WI38 (cell line): ENCODE measurements around the gene FOXD3.

Experiments used
- H3K4me3 ChIP-seq: 2 replicates; pipeline ENCODE4 v1.5.1; 2011; ENCODE audit warnings: low read depth, mild to moderate bottlenecking, control low read depth, low read length
- TF ChIP-seq, protein P1 (sequence below): IDR thresholded peaks from 2 replicates; pipeline ENCODE4 v1.5.1; 2012; ENCODE audit warnings: low read depth, mild to moderate bottlenecking, control low read depth, low read length

Gene FOXD3

DNA sequence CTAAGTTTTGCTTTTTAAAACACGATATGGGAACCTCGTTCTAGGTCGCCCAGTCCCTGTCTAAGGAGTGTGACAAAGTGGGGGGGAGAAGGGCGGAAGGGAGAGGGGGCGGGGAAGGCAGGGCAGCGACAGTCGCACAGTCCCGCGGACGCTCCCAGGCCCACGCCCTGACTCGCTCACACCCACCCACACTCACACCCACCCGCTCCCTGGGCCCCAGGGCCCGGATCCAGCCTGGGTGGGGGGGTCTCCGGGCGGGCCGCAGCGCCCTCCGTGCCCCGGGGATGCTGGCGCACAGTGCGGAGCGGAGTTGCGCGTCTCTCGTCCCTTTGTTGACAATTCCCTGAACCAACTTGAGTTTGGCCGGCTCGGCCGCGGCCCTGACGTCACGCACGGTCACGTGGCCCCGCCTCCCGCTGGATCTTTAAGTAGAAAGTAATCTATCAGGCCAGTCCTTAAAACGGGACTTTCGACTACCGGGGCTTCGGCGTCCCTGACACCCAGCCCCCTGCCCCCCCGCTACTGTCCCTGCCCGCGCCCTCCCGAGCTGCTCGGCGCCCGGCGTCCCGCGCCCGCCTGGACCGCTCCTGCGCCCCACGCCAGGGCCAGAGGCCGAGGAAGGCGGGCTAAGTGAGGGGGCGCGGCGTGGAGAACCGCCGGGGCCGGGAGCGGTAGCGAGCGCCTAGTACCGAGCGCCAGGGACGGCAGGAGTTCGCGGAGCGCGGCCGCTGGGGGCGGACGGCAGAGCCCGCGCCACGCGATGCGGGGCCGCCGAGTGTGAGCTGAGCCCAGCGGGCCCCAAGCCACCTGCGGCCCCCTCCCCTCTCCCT, at the start of gene FOXD3:
FOXD3 (plus strand) TSS at position 454 of the 830 bp plus-strand sequence. CDS start 492 bp downstream, outside the sequence.
- TF ChIP-seq, protein P1, sequence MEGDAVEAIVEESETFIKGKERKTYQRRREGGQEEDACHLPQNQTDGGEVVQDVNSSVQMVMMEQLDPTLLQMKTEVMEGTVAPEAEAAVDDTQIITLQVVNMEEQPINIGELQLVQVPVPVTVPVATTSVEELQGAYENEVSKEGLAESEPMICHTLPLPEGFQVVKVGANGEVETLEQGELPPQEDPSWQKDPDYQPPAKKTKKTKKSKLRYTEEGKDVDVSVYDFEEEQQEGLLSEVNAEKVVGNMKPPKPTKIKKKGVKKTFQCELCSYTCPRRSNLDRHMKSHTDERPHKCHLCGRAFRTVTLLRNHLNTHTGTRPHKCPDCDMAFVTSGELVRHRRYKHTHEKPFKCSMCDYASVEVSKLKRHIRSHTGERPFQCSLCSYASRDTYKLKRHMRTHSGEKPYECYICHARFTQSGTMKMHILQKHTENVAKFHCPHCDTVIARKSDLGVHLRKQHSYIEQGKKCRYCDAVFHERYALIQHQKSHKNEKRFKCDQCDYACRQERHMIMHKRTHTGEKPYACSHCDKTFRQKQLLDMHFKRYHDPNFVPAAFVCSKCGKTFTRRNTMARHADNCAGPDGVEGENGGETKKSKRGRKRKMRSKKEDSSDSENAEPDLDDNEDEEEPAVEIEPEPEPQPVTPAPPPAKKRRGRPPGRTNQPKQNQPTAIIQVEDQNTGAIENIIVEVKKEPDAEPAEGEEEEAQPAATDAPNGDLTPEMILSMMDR = no peak
- peak within 1 kb of the TSS; percentile 61 for H3K4me3 ChIP-seq

GRCh38 chr1:63272811-63273210, 49.6 kb upstream of the FOXD3 start:
- H3K4me3 ChIP-seq = no peak overlapping the region
- TF ChIP-seq, protein P1 = no peak

- TF ChIP-seq, protein P1 = no peak
These were observed 48.0 kb upstream of the FOXD3 start for GRCh38 chr1:63274371-63274770.

DNA sequence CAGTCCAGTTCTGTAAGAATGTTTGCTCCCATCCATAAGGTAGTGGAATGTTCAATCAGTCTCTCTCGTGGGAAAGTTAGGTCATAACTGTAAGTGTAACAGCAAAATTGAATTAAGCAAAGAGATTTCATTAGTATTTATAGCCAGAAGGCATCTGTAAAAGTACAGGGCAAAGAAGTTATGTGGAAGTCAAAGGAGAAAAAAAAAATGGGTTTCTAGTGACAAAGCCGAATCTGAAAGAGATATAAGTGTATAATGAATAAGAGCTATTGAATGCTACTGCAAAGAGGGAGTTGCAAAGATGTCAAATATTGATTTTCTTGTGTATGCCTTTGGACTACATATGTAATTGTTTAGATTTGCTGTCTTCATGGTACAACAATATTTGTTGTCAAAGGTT, 47.4 kb upstream of the FOXD3 start:
- H3K4me3 ChIP-seq = no peak overlapping the region
- TF ChIP-seq, protein P1 = no peak

More at GRCh38 chr1:63274371-63274770, 48.0 kb upstream of the FOXD3 start:
- H3K4me3 ChIP-seq = no peak overlapping the region

- TF ChIP-seq, protein P1 = no peak
- no peak overlapping the region for H3K4me3 ChIP-seq
These were observed 45.7 kb upstream of the FOXD3 start for GRCh38 chr1:63276624-63277023.

DNA sequence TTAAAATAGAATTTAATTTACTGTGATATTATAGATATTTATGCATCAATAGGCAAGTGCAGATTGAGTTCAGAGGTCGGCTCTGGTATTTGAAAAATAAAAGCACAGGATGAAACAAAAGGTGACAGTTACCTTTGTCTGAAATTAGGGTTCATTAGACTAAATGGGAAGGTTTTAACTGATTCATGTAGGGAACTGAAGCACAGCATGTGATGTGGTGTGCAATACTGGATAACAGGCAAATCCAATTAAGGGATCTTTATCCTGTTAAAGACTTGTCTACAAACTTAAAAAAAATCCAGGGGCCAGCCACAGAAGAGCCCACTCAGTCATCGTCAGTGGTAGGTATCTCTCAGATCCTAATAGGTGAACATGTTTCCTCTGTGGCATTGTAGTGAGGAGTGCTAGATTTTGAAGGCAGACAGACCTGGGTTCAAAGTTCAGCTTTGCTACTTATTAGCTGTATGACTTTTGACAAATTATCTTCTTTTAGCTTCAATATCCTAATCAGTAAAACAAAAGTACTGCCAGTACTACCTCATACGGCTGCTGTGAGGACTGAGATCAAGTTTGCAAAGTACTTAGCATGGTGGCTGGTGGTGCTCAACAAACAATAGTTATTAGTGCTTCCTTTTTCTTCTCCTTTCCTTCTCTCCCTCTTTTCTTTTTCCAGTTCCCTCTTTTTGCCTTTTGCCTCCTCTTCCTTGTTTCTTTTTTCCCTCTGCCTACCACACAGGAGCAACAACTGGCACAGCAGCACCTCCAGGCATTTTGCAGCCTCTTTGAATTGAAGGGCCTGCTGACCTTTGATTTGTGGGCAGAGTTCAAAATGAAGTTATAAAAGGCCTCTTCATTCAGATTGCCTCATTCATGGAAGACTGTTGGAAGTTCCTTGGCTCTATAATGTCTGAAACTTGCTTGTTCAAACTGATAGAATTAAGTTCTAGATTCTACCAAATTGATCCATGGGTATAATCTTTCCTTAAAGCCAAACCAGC, 44.9 kb upstream of the FOXD3 start:
- H3K4me3 ChIP-seq = no peak overlapping the region
- TF ChIP-seq, protein P1 = no peak
